ENCODE data around the gene AACS. TPM values are rescaled to one million over a fixed set of nuclear protein-coding genes. Genes with fewer than 3 reads are reported as not detected.

AACS gene
- total and polyA plus RNA-seq, 2 of the 8 experiments (the other 6 are each of a cell fraction or from before 2014, with no cell fraction given): 51.9 to 52.4 TPM

- DNase-seq (ENCODE audit: low read depth in 1 of 2, low spot score in 2 of 2) (no peak), FAIRE-seq (no peak)
- H2BK12ac ChIP-seq (ENCODE audit: low read depth, low read length): 0 out of 2 replicates have a peak overlapping the region, but pooled peaks have one; percentile 27
- no peaks in the 10 kb centered on the region for H3K23me2 ChIP-seq (ENCODE audit: low read depth, low read length)
- H2BK20ac ChIP-seq (ENCODE audit: low read length): no peak overlapping the region
- no peak overlapping the region for H2BK120ac ChIP-seq (replicated peaks; ENCODE audit: low read depth, low read length)
- H3K56ac ChIP-seq (replicated peaks; ENCODE audit: insufficient read length, low read depth, low read length): no peak overlapping the region
- no peak overlapping the region for H2AFZ ChIP-seq (ENCODE audit: low read length)
- H4K8ac ChIP-seq (ENCODE audit: extremely low read depth, insufficient read depth, low read length): no peak overlapping the region
- no peak overlapping the region for H4K5ac ChIP-seq (ENCODE audit: insufficient read length, low read depth, low read length)
- no peak overlapping the region for H4K91ac ChIP-seq (replicated peaks; ENCODE audit: insufficient read length, low read length)
- no peak overlapping the region for H2BK5ac ChIP-seq (ENCODE audit: low read depth, low read length)
- POLR2A ChIA-PET (ENCODE audit: partially characterized antibody): no interaction called here
- 92% methylated on average over 3 of the region's 3 CpGs; no CpG with 5 or more reads in 1 of the 2 experiments for WGBS, 2 experiments (ENCODE audit: extremely low coverage in 1 of 2, insufficient coverage in 1 of 2, insufficient read length in 1 of 2, insufficient replicate concordance in 2 of 2, low coverage in 1 of 2, low lambda C conversion rate in 2 of 2, missing lambda C conversion rate in 1 of 2)
- H4K20me1 ChIP-seq (replicated peaks in 1 of 2; ENCODE audit: control insufficient read depth in 1 of 2, insufficient read depth in 2 of 2, low read length in 2 of 2): no peaks in the 10 kb centered on the region
- peaks cover 0 to 3% of the 10 kb centered on the region in 2 experiments; a peak in 1 of 4 replicates for H3K9me3 ChIP-seq (ENCODE audit: insufficient read depth in 2 of 2, low read depth in 1 of 2, low read length in 1 of 2)
- CTCF ChIA-PET (ENCODE audit: partially characterized antibody): interaction anchor here (0.6 to 0.9 kb wide), 2 partner anchors 10 to 368 kb away, joined by 3 to 4 read pairs; no protein-coding TSS in a partner anchor
- TF ChIP-seq RBBP5 (IDR thresholded peaks at IDR 0.05; ENCODE audit: borderline replicate concordance, low read depth, low read length) (no peak), POLR2AphosphoS5 (IDR thresholded peaks at IDR 0.05; ENCODE audit: low read depth, low read length) (no peak), TEAD4 (IDR thresholded peaks at IDR 0.05; ENCODE audit: low read depth, low read length) (no peak), NRF1 (IDR thresholded peaks at IDR 0.05; ENCODE audit: low read depth, low read length) (no peak), HDAC2 (IDR thresholded peaks at IDR 0.05; ENCODE audit: borderline replicate concordance in 1 of 2, low read depth in 2 of 2, low read length in 2 of 2) (no peak), SAP30 (IDR thresholded peaks at IDR 0.05; ENCODE audit: insufficient read depth, insufficient replicate concordance, low read length) (no peak), BRCA1 (IDR thresholded peaks at IDR 0.05; ENCODE audit: low read depth, low read length) (no peak), CEBPB (IDR thresholded peaks at IDR 0.05; ENCODE audit: low read depth, low read length) (no peak)
- TF ChIP-seq, protein P1, sequence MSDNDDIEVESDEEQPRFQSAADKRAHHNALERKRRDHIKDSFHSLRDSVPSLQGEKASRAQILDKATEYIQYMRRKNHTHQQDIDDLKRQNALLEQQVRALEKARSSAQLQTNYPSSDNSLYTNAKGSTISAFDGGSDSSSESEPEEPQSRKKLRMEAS (IDR thresholded peaks at IDR 0.05): no peak
- no peak overlapping the region for H3K14ac ChIP-seq (ENCODE audit: insufficient read length)
- H3K36me3 ChIP-seq (ENCODE audit: control insufficient read depth in 2 of 4, insufficient read depth in 4 of 4, low read length in 3 of 4): no peaks in the 10 kb centered on the region
- H3K4me3 ChIP-seq (ENCODE audit: extremely low read depth in 1 of 4, insufficient read depth in 2 of 4, low read depth in 3 of 4, low read length in 4 of 4): no peak overlapping the region
- no peak overlapping the region for H3K4ac ChIP-seq (replicated peaks; ENCODE audit: insufficient read length, low read depth, low read length)
- no peaks in the 10 kb centered on the region for H3K79me1 ChIP-seq (ENCODE audit: low read depth, low read length)
- no peak overlapping the region for H3K4me2 ChIP-seq (ENCODE audit: insufficient read depth in 1 of 2, low read depth in 2 of 2, low read length in 2 of 2)
- H3K79me2 ChIP-seq (ENCODE audit: control insufficient read depth in 1 of 2, insufficient read depth in 2 of 2, low read length in 2 of 2): no peaks in the 10 kb centered on the region
- no peak overlapping the region for H3K9ac ChIP-seq (replicated peaks in 1 of 4; ENCODE audit: extremely low read depth in 1 of 4, low read depth in 3 of 4, low read length in 3 of 4)
- H2BK15ac ChIP-seq (ENCODE audit: low read length): no peak overlapping the region
- H2AK5ac ChIP-seq (ENCODE audit: low read depth, low read length): no peak overlapping the region
- no peaks in the 10 kb centered on the region for H3K27me3 ChIP-seq (replicated peaks in 1 of 4; ENCODE audit: control insufficient read depth in 3 of 4, extremely low read depth in 1 of 4, insufficient read depth in 3 of 4, low read length in 3 of 4)
- H3K18ac ChIP-seq (ENCODE audit: extremely low read depth, low read length): no peak overlapping the region
- no peak overlapping the region for H3K27ac ChIP-seq (ENCODE audit: low read depth, low read length)
- no peaks in the 10 kb centered on the region for H3K4me1 ChIP-seq (replicated peaks in 1 of 4; ENCODE audit: control insufficient read depth in 3 of 4, insufficient read depth in 4 of 4, low read length in 3 of 4)
- H3K23ac ChIP-seq (ENCODE audit: insufficient read length): no peak overlapping the region
Observed at GRCh38 chr12:125167658-125168057, 102.4 kb downstream of the AACS start.

Data from H1 (cell line).